Stimulated activated CD4-positive, alpha-beta T cell treated with anti-CD3 and anti-CD28 coated beads, Interleukin-12 subunit alpha, Interleukin-12 subunit beta, amount 100 ng/mL, for 4 hours (primary cell): ENCODE data around the gene DNM1L.

ENCODE experiments used
- DNase-seq: peaks from one replicate; pipeline ENCODE4 v3.0.0-alpha.2; 2020

The DNM1L gene

DNA sequence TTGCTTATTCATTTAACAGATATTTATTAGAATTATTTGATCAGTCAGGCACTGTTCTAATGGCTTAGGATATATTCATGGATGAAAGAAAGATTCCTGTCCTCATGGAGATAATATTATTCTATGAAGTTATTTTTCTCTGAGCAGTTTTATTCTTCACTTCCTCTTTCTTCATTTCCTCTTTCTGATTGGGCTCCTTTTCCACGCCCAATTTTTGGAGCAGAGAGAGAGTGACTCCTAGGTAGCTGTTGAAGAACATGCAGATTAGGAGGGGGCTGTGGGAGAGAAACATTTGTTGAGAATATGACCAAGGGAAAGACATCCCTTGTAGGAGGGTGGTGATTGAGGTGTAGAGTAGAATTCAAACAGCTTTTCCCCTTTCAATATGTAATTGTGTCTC lies 82.6 kb downstream of the DNM1L start:
- no peak for DNase-seq

- no peak for DNase-seq
Measured at GRCh38 chr12:32765906-32766305, 86.8 kb downstream of the DNM1L start.

GRCh38 chr12:32768518-32768917 lies 89.4 kb downstream of the DNM1L start:
- DNase-seq, result no peak

DNA sequence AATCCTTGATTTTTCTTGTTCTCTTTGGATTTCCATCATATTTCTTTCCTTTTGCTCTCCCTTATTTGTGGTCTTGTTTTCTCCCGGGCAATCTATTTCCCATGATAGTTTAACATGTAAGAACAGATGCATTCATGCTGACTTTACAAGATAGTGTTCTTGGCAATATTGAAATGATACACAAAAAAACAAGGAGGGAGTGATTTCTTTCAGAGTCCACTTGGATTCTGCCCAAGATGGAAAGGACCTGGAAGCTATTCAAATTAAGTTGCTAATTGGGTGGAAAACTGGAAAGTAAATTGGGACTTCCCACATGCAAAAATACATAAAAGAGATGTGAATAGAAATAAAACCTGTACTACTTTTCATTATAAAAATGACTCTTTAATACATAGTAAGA lies 91.0 kb downstream of the DNM1L start:
- DNase-seq, result no peak

DNA sequence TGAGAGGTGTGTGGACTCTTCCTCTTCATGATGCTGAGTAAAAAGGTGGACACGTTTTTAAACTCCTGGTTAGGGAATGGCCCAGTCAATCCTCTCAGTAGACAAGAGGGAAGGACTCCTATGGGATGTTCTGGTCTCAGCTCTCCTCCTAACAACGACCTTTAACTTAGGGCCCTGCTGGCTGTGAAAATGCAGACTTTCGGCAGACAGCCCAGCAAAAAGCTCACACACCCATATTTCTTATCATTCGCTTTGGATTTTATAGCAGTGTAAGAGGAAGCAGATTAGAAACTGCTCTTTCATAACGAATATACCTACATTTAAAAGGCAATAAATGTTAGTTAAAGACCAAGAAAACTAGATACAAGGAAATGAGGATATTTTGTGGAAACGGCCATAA lies 94.6 kb downstream of the DNM1L start:
- no peak for DNase-seq

- DNase-seq, result no peak
Measured at GRCh38 chr12:32776258-32776657, 97.2 kb downstream of the DNM1L start.

GRCh38 chr12:32777159-32777558 lies 98.1 kb downstream of the DNM1L start:
- no peak for DNase-seq

GRCh38 chr12:32777691-32778175 lies 98.6 kb downstream of the DNM1L start:
- no peak for DNase-seq

DNA sequence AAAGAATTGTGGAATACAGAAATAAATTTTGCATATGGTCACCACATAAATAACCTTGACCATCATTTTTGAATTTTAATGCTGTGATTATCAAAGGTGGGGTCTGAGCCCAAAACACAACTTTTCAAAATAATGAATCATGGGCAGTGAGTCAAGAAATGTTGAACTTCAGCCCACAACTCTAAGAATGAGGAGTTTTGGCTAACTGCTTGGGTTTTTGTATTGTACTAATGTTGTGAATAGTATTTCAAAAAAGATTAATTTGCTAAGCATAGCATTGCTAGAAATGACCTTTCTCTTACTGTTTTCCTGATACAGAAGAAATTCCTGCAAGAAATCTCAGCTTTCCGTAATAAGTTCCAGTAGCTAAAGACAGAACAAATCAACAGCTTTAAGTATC lies 101.0 kb downstream of the DNM1L start:
- DNase-seq, result no peak

- DNase-seq, result no peak
Measured at GRCh38 chr12:32783029-32783428, 103.9 kb downstream of the DNM1L start.

DNA sequence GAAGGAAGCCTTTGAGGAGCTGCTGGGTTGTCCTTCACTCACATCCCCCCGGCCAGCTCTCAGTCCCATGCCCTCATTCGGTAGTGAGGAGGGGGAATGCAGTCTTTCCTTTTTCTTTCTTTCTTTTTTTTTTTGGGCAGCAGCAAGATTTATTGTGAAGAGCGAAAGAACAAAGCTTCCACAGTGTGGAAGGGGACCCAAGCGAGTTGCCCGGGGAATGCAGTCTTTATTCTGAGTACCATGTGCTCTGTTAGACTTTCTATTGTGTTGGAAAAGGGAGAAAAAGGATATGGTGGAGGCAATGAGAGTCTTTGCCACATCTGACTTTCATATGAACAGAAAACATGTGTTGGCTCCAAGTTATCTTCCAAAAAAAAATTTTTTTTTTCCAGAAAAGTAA lies 106.5 kb downstream of the DNM1L start:
- DNase-seq, result no peak

- DNase-seq, result no peak
Measured at GRCh38 chr12:32788405-32788804, 109.3 kb downstream of the DNM1L start.

GRCh38 chr12:32789446-32789845 lies 110.3 kb downstream of the DNM1L start:
- no peak for DNase-seq

DNA sequence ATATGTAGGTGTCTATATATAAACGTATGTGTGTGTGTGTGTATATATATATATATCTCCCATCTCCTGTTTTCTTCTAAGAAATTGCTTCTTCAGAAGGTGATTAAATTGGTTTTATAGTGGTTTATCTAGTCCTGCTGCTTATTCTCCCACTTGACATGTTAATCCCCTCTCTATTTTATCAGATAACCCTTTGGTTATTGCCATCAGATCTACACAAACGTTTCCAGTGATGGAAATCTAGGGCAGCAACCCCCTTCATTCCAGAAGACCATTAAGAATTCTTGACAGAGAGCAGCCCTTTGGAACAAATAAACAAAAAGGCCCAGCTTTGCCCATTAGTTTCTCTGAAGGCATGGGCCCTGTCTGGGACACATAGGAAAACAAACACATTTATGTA lies 110.8 kb downstream of the DNM1L start:
- no peak for DNase-seq

- DNase-seq, result no peak
Measured at GRCh38 chr12:32794281-32794680, 115.2 kb downstream of the DNM1L start.
